IMR-90 (cell line): ENCODE results near the gene PHF21B. TPM values are rescaled to one million over a fixed set of nuclear protein-coding genes. Genes with fewer than 3 reads are reported as not detected.

Experiments used
- ATAC-seq: fragments of 200-7000 bp; cut with Tn5 transposase; 2 replicates; pipeline ENCODE4 v1.9.1; 2020; ENCODE audit warnings: low read depth, mild to moderate bottlenecking, moderate library complexity
- BruUV-seq: library from RNA; stranded (reverse); fragments of 400-500 nt; replicated peaks from 2 replicates; lab custom pipeline; 2021; lab: Mats Ljungman, UMichigan
- CTCF ChIA-PET: fragments of 300-600 bp; formaldehyde crosslinking; extraction: SDS; loops from one replicate; lab custom pipeline; 2021; ENCODE audit warnings: antibody characterized with exemption; lab: Yijun Ruan, JAX
- POLR2A ChIA-PET: fragments of 300-600 bp; sonication (Branson Sonifier 250); formaldehyde crosslinking; loops from one replicate; lab custom pipeline; 2022; ENCODE audit warnings: antibody characterized with exemption; ENCODE audit not compliant: unreplicated experiment; lab: Charles Lee
- DNase-seq: peaks from one replicate; pipeline ENCODE4 v3.0.0; 2013
- H2AFZ ChIP-seq: replicated peaks from 2 replicates; pipeline ENCODE3; 2013; ENCODE audit warnings: low read length, mild to moderate bottlenecking; ENCODE audit not compliant: poor library complexity
- H2AK5ac ChIP-seq: 2 replicates; pipeline ENCODE4 v1.6.1; 2013; ENCODE audit warnings: low read depth, low read length, inconsistent platforms
- H2AK9ac ChIP-seq: replicated peaks from 2 replicates; pipeline ENCODE3; 2013; ENCODE audit warnings: mild to moderate bottlenecking, low read depth, low read length, moderate library complexity; ENCODE audit not compliant: poor library complexity
- H2BK120ac ChIP-seq: 2 replicates; pipeline ENCODE4 v1.6.1; 2013; ENCODE audit warnings: low read depth, low read length, inconsistent platforms
- H2BK15ac ChIP-seq: 3 replicates; pipeline ENCODE4 v1.6.1; 2013; ENCODE audit warnings: low read depth, low read length, inconsistent platforms
- H2BK20ac ChIP-seq: 2 replicates; pipeline ENCODE4 v1.6.1; 2013; ENCODE audit warnings: low read depth, mild to moderate bottlenecking, inconsistent platforms, low read length, moderate library complexity
- H2BK5ac ChIP-seq: 2 replicates; pipeline ENCODE4 v1.6.1; 2013; ENCODE audit warnings: mild to moderate bottlenecking, low read depth, low read length, inconsistent platforms; ENCODE audit not compliant: poor library complexity, severe bottlenecking
- H3K14ac ChIP-seq: replicated peaks from 2 replicates; pipeline ENCODE4 v1.6.1; 2013; ENCODE audit warnings: low read depth, low read length, inconsistent platforms
- H3K18ac ChIP-seq: 2 replicates; pipeline ENCODE4 v1.6.1; 2013; ENCODE audit warnings: low read depth, low read length, control low read depth
- H3K23ac ChIP-seq: 2 replicates; pipeline ENCODE4 v1.6.1; 2013; ENCODE audit warnings: low read depth, low read length, inconsistent platforms
- H3K27ac ChIP-seq: 2 replicates; pipeline ENCODE4 v1.5.1; 2013; ENCODE audit warnings: mild to moderate bottlenecking, control low read depth, low read length; ENCODE audit not compliant: insufficient read depth
- H3K27me3 ChIP-seq: 2 replicates; pipeline ENCODE4 v1.6.1; 2013; ENCODE audit warnings: low read length; ENCODE audit not compliant: control insufficient read depth, insufficient read depth
- H3K36me3 ChIP-seq: 2 replicates; pipeline ENCODE4 v1.6.1; 2013; ENCODE audit warnings: low read length, mixed read lengths; ENCODE audit not compliant: control insufficient read depth, insufficient read depth
- H3K4ac ChIP-seq: 2 replicates; pipeline ENCODE4 v1.6.1; 2013; ENCODE audit warnings: low read depth, low read length, inconsistent platforms
- H3K4me1 ChIP-seq: 2 replicates; pipeline ENCODE4 v1.6.1; 2013; ENCODE audit warnings: low read length, mixed read lengths; ENCODE audit not compliant: control insufficient read depth, insufficient read depth
- H3K4me2 ChIP-seq: 2 replicates; pipeline ENCODE4 v1.6.1; 2013; ENCODE audit warnings: low read depth, mild to moderate bottlenecking, control low read depth, low read length, moderate library complexity
- H3K4me3 ChIP-seq: 2 replicates; pipeline ENCODE4 v1.5.1; 2013; ENCODE audit warnings: low read depth, mild to moderate bottlenecking, control low read depth, low read length, moderate library complexity; ENCODE audit not compliant: insufficient read depth
- H3K56ac ChIP-seq: 2 replicates; pipeline ENCODE4 v1.6.1; 2013; ENCODE audit warnings: low read length, inconsistent platforms; ENCODE audit not compliant: insufficient read depth; ENCODE audit errors: extremely low read depth
- H3K79me1 ChIP-seq, 2 experiments: 2 replicates each; pipeline ENCODE4 v1.6.1; 2013; ENCODE audit warnings: low read length in 2 of 2, inconsistent platforms in 1 of 2, low read depth in 1 of 2
- H3K9ac ChIP-seq: 2 replicates; pipeline ENCODE4 v1.6.1; 2013; ENCODE audit warnings: low read depth, low read length, control low read depth
- H3K9me1 ChIP-seq: 2 replicates; pipeline ENCODE4 v1.6.1; 2013; ENCODE audit warnings: low read length, inconsistent platforms; ENCODE audit not compliant: insufficient read depth
- H3K9me3 ChIP-seq: 2 replicates; pipeline ENCODE4 v1.6.1; 2013; ENCODE audit warnings: low read length; ENCODE audit not compliant: control insufficient read depth, insufficient read depth
- H4K20me1 ChIP-seq: 2 replicates; pipeline ENCODE4 v1.6.1; 2013; ENCODE audit warnings: low read length, inconsistent platforms; ENCODE audit not compliant: insufficient read depth
- H4K5ac ChIP-seq: 2 replicates; pipeline ENCODE4 v1.6.1; 2013; ENCODE audit warnings: mild to moderate bottlenecking, low read depth, low read length, control low read depth
- H4K8ac ChIP-seq, 2 experiments: 2 replicates each; pipeline ENCODE4 v1.6.1; 2013; ENCODE audit warnings: low read depth in 2 of 2, low read length in 2 of 2, control low read depth in 1 of 2, inconsistent platforms in 1 of 2
- H4K91ac ChIP-seq: 2 replicates; pipeline ENCODE4 v1.6.1; 2013; ENCODE audit warnings: low read depth, low read length, inconsistent platforms; ENCODE audit not compliant: insufficient read depth
- BHLHE40 ChIP-seq: fragments of 150-350 bp; IDR thresholded peaks from 2 replicates; pipeline ENCODE4 v1.6.1; 2016; ENCODE audit warnings: mild to moderate bottlenecking, low read depth, low read length
- CEBPB ChIP-seq: IDR thresholded peaks from 2 replicates; pipeline ENCODE4 v1.6.1; 2012; ENCODE audit warnings: low read depth, low read length, improper control_type of control experiment
- CHD1 ChIP-seq: IDR thresholded peaks from 2 replicates; pipeline ENCODE4 v1.6.1; 2012; ENCODE audit warnings: low read depth, low read length, improper control_type of control experiment
- ELK1 ChIP-seq: fragments of 150-350 bp; IDR thresholded peaks from 2 replicates; pipeline ENCODE4 v1.6.1; 2016; ENCODE audit warnings: low read depth, mild to moderate bottlenecking, low read length, moderate library complexity, borderline replicate concordance
- MAFK ChIP-seq: IDR thresholded peaks from 2 replicates; pipeline ENCODE4 v1.6.1; 2012; ENCODE audit warnings: low read depth, low read length, improper control_type of control experiment
- MXI1 ChIP-seq: IDR thresholded peaks from 2 replicates; pipeline ENCODE4 v1.6.1; 2012; ENCODE audit warnings: low read depth, mild to moderate bottlenecking, low read length, moderate library complexity, borderline replicate concordance
- NFE2L2 ChIP-seq: fragments of 150-350 bp; IDR thresholded peaks from 2 replicates; pipeline ENCODE4 v1.6.1; 2016; ENCODE audit warnings: low read depth, mild to moderate bottlenecking, low read length
- POLR2A ChIP-seq: IDR thresholded peaks from 2 replicates; pipeline ENCODE4 v1.6.1; 2012; ENCODE audit warnings: mild to moderate bottlenecking, low read depth, low read length
- RAD21 ChIP-seq: IDR thresholded peaks from 2 replicates; pipeline ENCODE4 v1.6.1; 2012; ENCODE audit warnings: low read length, improper control_type of control experiment
- SMC3 ChIP-seq: fragments of 150-350 bp; IDR thresholded peaks from 2 replicates; pipeline ENCODE4 v1.6.1; 2016; ENCODE audit warnings: low read depth, mild to moderate bottlenecking, antibody characterized with exemption, low read length, moderate library complexity
- WGBS, 2 experiments: methylation state at CpG; one replicate each; pipeline versions ENCODE4 v1.1.5 to v1.1.7; 2013; ENCODE audit warnings: missing lambda C conversion rate in 2 of 2; ENCODE audit not compliant: insufficient read length in 1 of 2; ENCODE audit errors: extremely low coverage in 2 of 2; 5-methylcytosine and 5-hydroxymethylcytosine counted together
- dilution Hi-C: fragments of 300-500 bp; cut with HindIII; formaldehyde crosslinking; loops from one replicate; pipeline ENCODE4 v1.14.3; 2018; ENCODE audit warnings: low sequenced_read_pairs; ENCODE audit not compliant: unreplicated experiment
- in situ Hi-C: fragments of 300-500 bp; cut with MboI; formaldehyde crosslinking; loops from 3 replicates; pipeline ENCODE4 v1.14.3; 2019; ENCODE audit warnings: low sequenced_read_pairs, inconsistent platforms, mixed read lengths
- intact Hi-C: fragments of 100-400 bp; cut with micrococcal nuclease; formaldehyde crosslinking; loops from 2 replicates; pipeline ENCODE4 v1.10.0; 2022
- polyA plus RNA-seq, 3 experiments: library from polyadenylated mRNA; depleted of rRNA; stranded (reverse); fragments of >200 nt; gene quantifications; 2 replicates each; pipeline ENCODE4 v1.2.3, GENCODE V29; 2012; ENCODE audit warnings: low replicate concordance in 1 of 3
- total RNA-seq: library from RNA; depleted of rRNA; stranded (reverse); fragments of >200 nt; gene quantifications from 2 replicates; pipeline ENCODE4 v1.2.3, GENCODE V29; 2012
- TF ChIP-seq, protein P1 (sequence below): fragments of 150-350 bp; IDR thresholded peaks from 2 replicates; pipeline ENCODE4 v1.6.1; 2017; ENCODE audit warnings: mild to moderate bottlenecking, antibody characterized with exemption, low read length, low read depth
- TF ChIP-seq, protein P2 (sequence below): conservative IDR thresholded peaks from 2 replicates; pipeline ENCODE4 v1.5.1; 2012; ENCODE audit warnings: mild to moderate bottlenecking, low read depth, low read length, improper control_type of control experiment

The PHF21B gene
- total and polyA plus RNA-seq, 2 of the 4 experiments (the other 2 are of a cell fraction) = 0.02 TPM; not detected in 1

- no peak overlapping the region for H4K8ac ChIP-seq
- DNase-seq = no peak
- no peaks in the 10 kb centered on the region for H3K79me1 ChIP-seq
- no peak for ATAC-seq
- H2AK9ac ChIP-seq = no peak overlapping the region
- H3K9me3 ChIP-seq = no peaks in the 10 kb centered on the region
- peaks cover 34% of the 10 kb centered on the region for H3K27me3 ChIP-seq
- no peak overlapping the region for H3K9ac ChIP-seq
- dilution Hi-C loops (no loop called here), in situ Hi-C loops (no loop called here), intact Hi-C loops (no loop called here)
- H3K23ac ChIP-seq = no peak overlapping the region
- H3K4me3 ChIP-seq = no peak overlapping the region
- H3K27ac ChIP-seq = no peak overlapping the region
- no peak overlapping the region for H3K18ac ChIP-seq
- no peak overlapping the region for H3K14ac ChIP-seq
- H4K5ac ChIP-seq = no peak overlapping the region
- H4K91ac ChIP-seq = no peak overlapping the region
- 67% methylated on average over 3 of the region's 18 CpGs; no CpG with 5 or more reads in 1 of the 2 experiments for WGBS, 2 experiments
- no peak overlapping the region for H2BK120ac ChIP-seq
- H3K36me3 ChIP-seq = no peaks in the 10 kb centered on the region
- H2BK20ac ChIP-seq = no peak overlapping the region
- H2AFZ ChIP-seq = no peak overlapping the region
- H3K4me2 ChIP-seq = no peak overlapping the region
- no peaks in the 10 kb centered on the region for H3K4me1 ChIP-seq
- TF ChIP-seq, protein P1, sequence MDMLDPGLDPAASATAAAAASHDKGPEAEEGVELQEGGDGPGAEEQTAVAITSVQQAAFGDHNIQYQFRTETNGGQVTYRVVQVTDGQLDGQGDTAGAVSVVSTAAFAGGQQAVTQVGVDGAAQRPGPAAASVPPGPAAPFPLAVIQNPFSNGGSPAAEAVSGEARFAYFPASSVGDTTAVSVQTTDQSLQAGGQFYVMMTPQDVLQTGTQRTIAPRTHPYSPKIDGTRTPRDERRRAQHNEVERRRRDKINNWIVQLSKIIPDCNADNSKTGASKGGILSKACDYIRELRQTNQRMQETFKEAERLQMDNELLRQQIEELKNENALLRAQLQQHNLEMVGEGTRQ = no peak
- TF ChIP-seq, protein P2, sequence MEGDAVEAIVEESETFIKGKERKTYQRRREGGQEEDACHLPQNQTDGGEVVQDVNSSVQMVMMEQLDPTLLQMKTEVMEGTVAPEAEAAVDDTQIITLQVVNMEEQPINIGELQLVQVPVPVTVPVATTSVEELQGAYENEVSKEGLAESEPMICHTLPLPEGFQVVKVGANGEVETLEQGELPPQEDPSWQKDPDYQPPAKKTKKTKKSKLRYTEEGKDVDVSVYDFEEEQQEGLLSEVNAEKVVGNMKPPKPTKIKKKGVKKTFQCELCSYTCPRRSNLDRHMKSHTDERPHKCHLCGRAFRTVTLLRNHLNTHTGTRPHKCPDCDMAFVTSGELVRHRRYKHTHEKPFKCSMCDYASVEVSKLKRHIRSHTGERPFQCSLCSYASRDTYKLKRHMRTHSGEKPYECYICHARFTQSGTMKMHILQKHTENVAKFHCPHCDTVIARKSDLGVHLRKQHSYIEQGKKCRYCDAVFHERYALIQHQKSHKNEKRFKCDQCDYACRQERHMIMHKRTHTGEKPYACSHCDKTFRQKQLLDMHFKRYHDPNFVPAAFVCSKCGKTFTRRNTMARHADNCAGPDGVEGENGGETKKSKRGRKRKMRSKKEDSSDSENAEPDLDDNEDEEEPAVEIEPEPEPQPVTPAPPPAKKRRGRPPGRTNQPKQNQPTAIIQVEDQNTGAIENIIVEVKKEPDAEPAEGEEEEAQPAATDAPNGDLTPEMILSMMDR = no peak
- no peak for TF ChIP-seq RAD21
- no peak for TF ChIP-seq CHD1
- no peak for TF ChIP-seq SMC3
- TF ChIP-seq NFE2L2 = no peak
- TF ChIP-seq MAFK = no peak
- no peak for TF ChIP-seq ELK1
- TF ChIP-seq BHLHE40 = no peak
- no peak for TF ChIP-seq CEBPB
- no peak for TF ChIP-seq MXI1
- no peak for TF ChIP-seq POLR2A
- H2BK15ac ChIP-seq = no peak overlapping the region
- no peak overlapping the region for H3K56ac ChIP-seq
- ChIA-PET CTCF (no interaction called here), POLR2A (no interaction called here)
- no peak overlapping the region for H2AK5ac ChIP-seq
- BruUV-seq = no TSS peak
- H2BK5ac ChIP-seq = no peak overlapping the region
- H4K20me1 ChIP-seq = no peaks in the 10 kb centered on the region
- no peaks in the 10 kb centered on the region for H3K9me1 ChIP-seq
- H3K4ac ChIP-seq = no peak overlapping the region
Measured at GRCh38 chr22:44962741-44963454, 46.9 kb downstream of the PHF21B start.
